Measurements from ENCODE around the gene OSBPL1A.

- TF ChIP-seq POLR2A (IDR thresholded peaks at IDR 0.05) = no peak
- TF ChIP-seq POLR2AphosphoS5 (IDR thresholded peaks at IDR 0.05) = no peak
- TF ChIP-seq CTCF (IDR thresholded peaks at IDR 0.05) = no peak
Observed at GRCh38 chr18:24115628-24116027, 282.0 kb downstream of the OSBPL1A start.
